HepG2 (cell line): Measurements from ENCODE around the gene AK4. TPM values are rescaled to one million over a fixed set of nuclear protein-coding genes. Genes with fewer than 3 reads are reported as not detected.

Experiments used
- ATAC-seq: fragments of 200-7000 bp; cut with Tn5 transposase; 3 replicates; pipeline ENCODE4 v1.9.1; 2020; ENCODE audit warnings: mild to moderate bottlenecking, moderate library complexity
- BruUV-seq: library from RNA; stranded (reverse); fragments of 400-500 nt; replicated peaks from 2 replicates; lab custom pipeline; 2021; lab: Mats Ljungman, UMichigan
- CTCF ChIA-PET: fragments of 300-600 bp; formaldehyde crosslinking; extraction: SDS; loops from one replicate; lab custom pipeline; 2021; ENCODE audit warnings: low total read pairs, inconsistent platforms, low intra/inter-chr PET ratio; lab: Yijun Ruan, JAX
- POLR2A ChIA-PET: fragments of 350-600 bp; sonication (Branson Sonifier 250); formaldehyde crosslinking; loops from one replicate; lab custom pipeline; 2020; ENCODE audit warnings: antibody characterized with exemption, inconsistent platforms; lab: Yijun Ruan, JAX
- DNase-seq: peaks from one replicate; pipeline ENCODE4 v3.0.0-alpha.2; 2015; ENCODE audit warnings: low spot score
- FAIRE-seq: peaks from 3 replicates; lab custom pipeline; 2011; peaks lifted over from hg19 to GRCh38; lab: Jason Lieb, UNC
- H2AFZ ChIP-seq: one replicate; pipeline ENCODE4 v1.6.1; 2011; ENCODE audit warnings: low read length, inconsistent platforms
- H3K27ac ChIP-seq: fragments of 300-600 bp; 3 replicates; pipeline ENCODE4 v1.8.0; 2011; ENCODE audit warnings: mixed run types, mild to moderate bottlenecking, mixed read lengths, low read length, inconsistent platforms; ENCODE audit not compliant: insufficient read depth; ENCODE audit errors: extremely low read length
- H3K27me3 ChIP-seq, 2 experiments: fragments of 200-600 bp in 1 of 2; 2 replicates in 1 of 2; 3 replicates in 1 of 2; pipeline versions ENCODE4 v1.6.0 to v1.8.0; 2011; ENCODE audit warnings: low read length in 2 of 2, mild to moderate bottlenecking in 2 of 2, moderate library complexity in 2 of 2, inconsistent platforms in 1 of 2; ENCODE audit not compliant: insufficient read depth in 2 of 2, control insufficient read depth in 1 of 2
- H3K36me3 ChIP-seq, 2 experiments: fragments of 200-600 bp in 1 of 2; replicated peaks in 1 of 2; 2 replicates in 1 of 2; 3 replicates in 1 of 2; pipeline versions ENCODE4 v1.5.1 to v1.8.0; 2011; ENCODE audit warnings: low read length in 2 of 2, inconsistent platforms in 1 of 2; ENCODE audit not compliant: insufficient read depth in 2 of 2, control insufficient read depth in 1 of 2
- H3K4me1 ChIP-seq: 2 replicates; pipeline ENCODE4 v1.5.1; 2012; ENCODE audit warnings: low read length, inconsistent platforms; ENCODE audit not compliant: insufficient read depth
- H3K4me2 ChIP-seq: 2 replicates; pipeline ENCODE4 v1.6.0; 2011; ENCODE audit warnings: low read depth, low read length, inconsistent platforms
- H3K4me3 ChIP-seq, 3 experiments: fragments of 200-600 bp in 1 of 3; sonication (generic), shearing (Covaris generic) in 1 of 3; replicated peaks in 1 of 3; 2 replicates each; pipeline ENCODE4 v1.5.1; 2011 to 2016; ENCODE audit warnings: low read length in 3 of 3, inconsistent platforms in 2 of 3, low read depth in 2 of 3, mild to moderate bottlenecking in 2 of 3, control low read depth in 1 of 3, mixed read lengths in 1 of 3; ENCODE audit not compliant: insufficient read depth in 1 of 3
- H3K79me2 ChIP-seq: one replicate; pipeline ENCODE4 v1.6.1; 2011; ENCODE audit warnings: low read length, inconsistent platforms; ENCODE audit not compliant: insufficient read depth
- H3K9ac ChIP-seq: 2 replicates; pipeline ENCODE4 v1.6.0; 2011; ENCODE audit warnings: mild to moderate bottlenecking, low read depth, low read length, inconsistent platforms; ENCODE audit not compliant: insufficient read depth
- H3K9me3 ChIP-seq: 2 replicates; pipeline ENCODE4 v1.5.1; 2012; ENCODE audit warnings: mild to moderate bottlenecking, low read length
- H4K20me1 ChIP-seq: 2 replicates; pipeline ENCODE4 v1.6.0; 2011; ENCODE audit warnings: inconsistent platforms, mild to moderate bottlenecking, low read length, moderate library complexity; ENCODE audit not compliant: insufficient read depth
- FOXA3 ChIP-seq: IDR thresholded peaks from 2 replicates; pipeline ENCODE4 v1.6.1; 2016; ENCODE audit warnings: missing genetic modification reagents, missing compliant biosample characterization
- IRF2 ChIP-seq: IDR thresholded peaks from 2 replicates; pipeline ENCODE4 v1.6.1; 2018; ENCODE audit warnings: missing genetic modification reagents, missing compliant biosample characterization
- MXD4 ChIP-seq: IDR thresholded peaks from 2 replicates; pipeline ENCODE4 v1.6.1; 2016; ENCODE audit warnings: mild to moderate bottlenecking, missing biosample characterization, missing genetic modification reagents
- PPARG ChIP-seq: conservative IDR thresholded peaks from 2 replicates; pipeline ENCODE4 v1.6.1; 2016; ENCODE audit warnings: missing biosample characterization, missing genetic modification reagents
- SALL1 ChIP-seq: sonication (generic); formaldehyde crosslinking; IDR thresholded peaks from 2 replicates; pipeline ENCODE4 v1.8.0; 2022; ENCODE audit warnings: mild to moderate bottlenecking, missing genetic modification reagents
- SAP130 ChIP-seq: IDR thresholded peaks from 2 replicates; pipeline ENCODE4 v1.6.1; 2016; ENCODE audit warnings: low read depth
- SOX13 ChIP-seq, 3 experiments: fragments of 450-650 bp in 1 of 3; sonication (generic) in 1 of 3; formaldehyde crosslinking in 1 of 3; IDR thresholded peaks in 2 of 3; conservative IDR thresholded peaks in 1 of 3; 2 replicates each; pipeline versions ENCODE4 v1.5.0 to v1.6.1; 2016 to 2020; ENCODE audit warnings: antibody characterized with exemption in 1 of 3, mild to moderate bottlenecking in 1 of 3, missing compliant biosample characterization in 1 of 3, missing genetic modification reagents in 1 of 3, moderate library complexity in 1 of 3
- ZNF12 ChIP-seq: sonication (generic); formaldehyde crosslinking; IDR thresholded peaks from 2 replicates; pipeline ENCODE4 v1.5.0; 2020; ENCODE audit warnings: missing genetic modification reagents
- ZNF7 ChIP-seq: IDR thresholded peaks from 2 replicates; pipeline ENCODE4 v1.6.1; 2016; ENCODE audit warnings: missing biosample characterization, missing genetic modification reagents
- WGBS: methylation state at CpG from one replicate; pipeline ENCODE4 v1.1.6; 2017; ENCODE audit warnings: low lambda C conversion rate; 5-methylcytosine and 5-hydroxymethylcytosine counted together
- in situ Hi-C: cut with HindIII; loops from 2 replicates; pipeline ENCODE4 v1.10.0; 2017; ENCODE audit warnings: low pct_unique_long_range_greater_than_20kb; ENCODE audit not compliant: extremely low pct_ligation_motif_present
- intact Hi-C: fragments of 100-400 bp; cut with micrococcal nuclease; formaldehyde crosslinking; loops from one replicate; pipeline ENCODE4 v1.10.0; 2022; ENCODE audit not compliant: unreplicated experiment
- polyA plus RNA-seq, 8 experiments: library from polyadenylated mRNA; depleted of rRNA in 3 of 8; stranded (reverse) in 7 of 8; unstranded in 1 of 8; fragments of >200 nt; fragmentation: Illumina TruSeq in 4 of 8; extraction: Trizol in 4 of 8; gene quantifications; 2 replicates each; pipeline versions ENCODE4 v1.2.1 to v1.2.3, GENCODE V29; 2011 to 2016; ENCODE audit warnings: low read depth in 4 of 8, missing spikeins in 1 of 8, mixed read lengths in 1 of 8; ENCODE audit not compliant: insufficient read depth in 1 of 8
- total RNA-seq, 5 experiments: library from RNA; depleted of rRNA; stranded (reverse); fragments of >200 nt; fragmentation: Illumina TruSeq; extraction: Trizol; gene quantifications; 2 replicates each; pipeline ENCODE4 v1.2.3, GENCODE V29; 2016; ENCODE audit warnings: low read depth in 1 of 5
- TF ChIP-seq, protein P1 (sequence below): sonication (generic); formaldehyde crosslinking; IDR thresholded peaks from 2 replicates; pipeline ENCODE4 v1.5.1; 2020; ENCODE audit warnings: mild to moderate bottlenecking, missing genetic modification reagents, borderline replicate concordance
- TF ChIP-seq, protein P2 (sequence below): sonication (generic); formaldehyde crosslinking; IDR thresholded peaks from 2 replicates; pipeline ENCODE4 v1.8.0; 2023; ENCODE audit warnings: mild to moderate bottlenecking, missing genetic modification reagents
- TF ChIP-seq, protein P3 (sequence below), 2 experiments: sonication (generic) in 1 of 2; formaldehyde crosslinking in 1 of 2; IDR thresholded peaks; 2 replicates each; pipeline versions ENCODE4 v1.4.0 to v1.6.1; 2016 to 2020; ENCODE audit warnings: borderline replicate concordance in 1 of 2, low read depth in 1 of 2, mild to moderate bottlenecking in 1 of 2, missing genetic modification reagents in 1 of 2

AK4 gene
- total and polyA plus RNA-seq, 2 of the 13 experiments (the other 11 are each of a cell fraction or from before 2014, with no cell fraction given) = 110 to 160 TPM

DNA sequence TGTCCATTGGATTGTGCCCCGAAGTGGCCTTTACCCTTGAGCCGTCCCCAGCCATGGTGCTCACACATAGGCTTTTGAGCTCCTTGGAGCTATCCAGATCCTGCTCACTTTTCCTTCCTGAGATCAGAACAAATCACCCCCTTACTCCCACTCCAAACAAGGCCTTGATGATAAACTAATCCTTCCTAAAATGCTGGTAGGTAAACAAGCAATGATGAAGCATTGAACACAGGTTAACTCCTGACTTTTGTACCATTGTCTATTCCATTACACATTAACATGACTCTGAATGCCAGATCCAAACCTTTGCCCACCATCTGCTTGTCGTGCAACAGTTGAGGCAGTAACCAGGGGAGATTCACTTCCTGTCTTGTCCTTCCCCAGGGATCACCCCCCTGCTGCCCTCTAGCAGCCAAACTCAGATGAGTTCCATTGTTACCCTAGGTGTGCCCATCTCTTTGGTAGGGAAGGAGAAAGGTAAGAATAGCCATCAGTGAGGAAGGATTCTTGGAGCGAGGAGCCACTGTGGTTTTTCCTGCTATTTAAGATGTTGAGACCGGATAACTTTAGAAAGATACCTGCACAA lies 81.8 kb downstream of the AK4 start:
- peak; percentile 26 for DNase-seq
- no peaks in the 10 kb centered on the region for H3K79me2 ChIP-seq
- H3K9ac ChIP-seq = no peak overlapping the region
- in situ Hi-C loops (no loop called here), intact Hi-C loops (no loop called here)
- H2AFZ ChIP-seq = no peak overlapping the region
- H3K27me3 ChIP-seq = no peaks in the 10 kb centered on the region
- H3K27ac ChIP-seq = no peak overlapping the region
- ChIA-PET POLR2A (no interaction called here), CTCF (no interaction called here)
- H3K9me3 ChIP-seq = no peaks in the 10 kb centered on the region
- no TSS peak for BruUV-seq
- WGBS = 73% methylated on average over 5 of the region's 5 CpGs
- H3K4me3 ChIP-seq = no peak overlapping the region
- H3K4me1 ChIP-seq = peaks cover 23% of the 10 kb centered on the region
- H3K4me2 ChIP-seq = no peak overlapping the region
- peak; percentile 45 for ATAC-seq
- FAIRE-seq = no peak
- H3K36me3 ChIP-seq = peaks cover 4 to 20% of the 10 kb centered on the region in 2 experiments
- no peaks in the 10 kb centered on the region for H4K20me1 ChIP-seq
- TF ChIP-seq SOX13 (IDR thresholded peaks at IDR 0.05) (no peak), SOX13 (CRISPR knock-in tag; conservative IDR thresholded peaks at IDR 0.05 in 1 of 2, IDR thresholded peaks at IDR 0.05 in 1 of 2) (peak in 1 of 2 experiments; percentile 76; a peak in 2 of 4 replicates), IRF2 (CRISPR knock-in tag) (0 out of 2 replicates have a peak, but pooled peaks have one; percentile 14), SALL1 (0 out of 2 replicates have a peak, but pooled peaks have one; percentile 23), MXD4 (CRISPR knock-in tag) (no peak), ZNF7 (CRISPR knock-in tag) (no peak), SAP130 (CRISPR knock-in tag) (0 out of 2 replicates have a peak, but pooled peaks have one; percentile 24), FOXA3 (CRISPR knock-in tag) (peak; percentile 59; the same call in 1 of the 2 replicates), ZNF12 (no peak), PPARG (0 out of 2 replicates have a peak, but pooled peaks have one; percentile 16)
- TF ChIP-seq, protein P1, sequence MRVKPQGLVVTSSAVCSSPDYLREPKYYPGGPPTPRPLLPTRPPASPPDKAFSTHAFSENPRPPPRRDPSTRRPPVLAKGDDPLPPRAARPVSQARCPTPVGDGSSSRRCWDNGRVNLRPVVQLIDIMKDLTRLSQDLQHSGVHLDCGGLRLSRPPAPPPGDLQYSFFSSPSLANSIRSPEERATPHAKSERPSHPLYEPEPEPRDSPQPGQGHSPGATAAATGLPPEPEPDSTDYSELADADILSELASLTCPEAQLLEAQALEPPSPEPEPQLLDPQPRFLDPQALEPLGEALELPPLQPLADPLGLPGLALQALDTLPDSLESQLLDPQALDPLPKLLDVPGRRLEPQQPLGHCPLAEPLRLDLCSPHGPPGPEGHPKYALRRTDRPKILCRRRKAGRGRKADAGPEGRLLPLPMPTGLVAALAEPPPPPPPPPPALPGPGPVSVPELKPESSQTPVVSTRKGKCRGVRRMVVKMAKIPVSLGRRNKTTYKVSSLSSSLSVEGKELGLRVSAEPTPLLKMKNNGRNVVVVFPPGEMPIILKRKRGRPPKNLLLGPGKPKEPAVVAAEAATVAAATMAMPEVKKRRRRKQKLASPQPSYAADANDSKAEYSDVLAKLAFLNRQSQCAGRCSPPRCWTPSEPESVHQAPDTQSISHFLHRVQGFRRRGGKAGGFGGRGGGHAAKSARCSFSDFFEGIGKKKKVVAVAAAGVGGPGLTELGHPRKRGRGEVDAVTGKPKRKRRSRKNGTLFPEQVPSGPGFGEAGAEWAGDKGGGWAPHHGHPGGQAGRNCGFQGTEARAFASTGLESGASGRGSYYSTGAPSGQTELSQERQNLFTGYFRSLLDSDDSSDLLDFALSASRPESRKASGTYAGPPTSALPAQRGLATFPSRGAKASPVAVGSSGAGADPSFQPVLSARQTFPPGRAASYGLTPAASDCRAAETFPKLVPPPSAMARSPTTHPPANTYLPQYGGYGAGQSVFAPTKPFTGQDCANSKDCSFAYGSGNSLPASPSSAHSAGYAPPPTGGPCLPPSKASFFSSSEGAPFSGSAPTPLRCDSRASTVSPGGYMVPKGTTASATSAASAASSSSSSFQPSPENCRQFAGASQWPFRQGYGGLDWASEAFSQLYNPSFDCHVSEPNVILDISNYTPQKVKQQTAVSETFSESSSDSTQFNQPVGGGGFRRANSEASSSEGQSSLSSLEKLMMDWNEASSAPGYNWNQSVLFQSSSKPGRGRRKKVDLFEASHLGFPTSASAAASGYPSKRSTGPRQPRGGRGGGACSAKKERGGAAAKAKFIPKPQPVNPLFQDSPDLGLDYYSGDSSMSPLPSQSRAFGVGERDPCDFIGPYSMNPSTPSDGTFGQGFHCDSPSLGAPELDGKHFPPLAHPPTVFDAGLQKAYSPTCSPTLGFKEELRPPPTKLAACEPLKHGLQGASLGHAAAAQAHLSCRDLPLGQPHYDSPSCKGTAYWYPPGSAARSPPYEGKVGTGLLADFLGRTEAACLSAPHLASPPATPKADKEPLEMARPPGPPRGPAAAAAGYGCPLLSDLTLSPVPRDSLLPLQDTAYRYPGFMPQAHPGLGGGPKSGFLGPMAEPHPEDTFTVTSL (CRISPR knock-in tag) = no peak
- TF ChIP-seq, protein P2, sequence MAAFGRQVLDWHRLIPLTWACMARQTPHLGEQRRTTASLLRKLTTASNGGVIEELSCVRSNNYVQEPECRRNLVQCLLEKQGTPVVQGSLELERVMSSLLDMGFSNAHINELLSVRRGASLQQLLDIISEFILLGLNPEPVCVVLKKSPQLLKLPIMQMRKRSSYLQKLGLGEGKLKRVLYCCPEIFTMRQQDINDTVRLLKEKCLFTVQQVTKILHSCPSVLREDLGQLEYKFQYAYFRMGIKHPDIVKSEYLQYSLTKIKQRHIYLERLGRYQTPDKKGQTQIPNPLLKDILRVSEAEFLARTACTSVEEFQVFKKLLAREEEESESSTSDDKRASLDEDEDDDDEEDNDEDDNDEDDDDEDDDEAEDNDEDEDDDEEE (CRISPR knock-in tag) = no peak
- TF ChIP-seq, protein P3, sequence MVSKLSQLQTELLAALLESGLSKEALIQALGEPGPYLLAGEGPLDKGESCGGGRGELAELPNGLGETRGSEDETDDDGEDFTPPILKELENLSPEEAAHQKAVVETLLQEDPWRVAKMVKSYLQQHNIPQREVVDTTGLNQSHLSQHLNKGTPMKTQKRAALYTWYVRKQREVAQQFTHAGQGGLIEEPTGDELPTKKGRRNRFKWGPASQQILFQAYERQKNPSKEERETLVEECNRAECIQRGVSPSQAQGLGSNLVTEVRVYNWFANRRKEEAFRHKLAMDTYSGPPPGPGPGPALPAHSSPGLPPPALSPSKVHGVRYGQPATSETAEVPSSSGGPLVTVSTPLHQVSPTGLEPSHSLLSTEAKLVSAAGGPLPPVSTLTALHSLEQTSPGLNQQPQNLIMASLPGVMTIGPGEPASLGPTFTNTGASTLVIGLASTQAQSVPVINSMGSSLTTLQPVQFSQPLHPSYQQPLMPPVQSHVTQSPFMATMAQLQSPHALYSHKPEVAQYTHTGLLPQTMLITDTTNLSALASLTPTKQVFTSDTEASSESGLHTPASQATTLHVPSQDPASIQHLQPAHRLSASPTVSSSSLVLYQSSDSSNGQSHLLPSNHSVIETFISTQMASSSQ (IDR thresholded peaks at IDR 0.05; ENCODE audit: low read depth) = 0 out of 2 replicates have a peak, but pooled peaks have one; percentile 18
- TF ChIP-seq, protein P3 (CRISPR knock-in tag; IDR thresholded peaks at IDR 0.05; ENCODE audit: borderline replicate concordance) = no peak
